Right lobe of liver (tissue), 6 donors: ENCODE results near the gene ORC6. TPM values are rescaled to one million over a fixed set of nuclear protein-coding genes. Genes with fewer than 3 reads are reported as not detected.

Experiments used
- ATAC-seq, 4 donors: fragments of 200-7000 bp; cut with Tn5 transposase; one replicate each; pipeline ENCODE4 v1.9.1; 2020; ENCODE audit warnings: mild to moderate bottlenecking in 4 of 4, moderate library complexity in 4 of 4
- DNase-seq, 3 donors: peaks; one replicate each; pipeline ENCODE4 v3.0.0-alpha.2; 2020
- H3K27ac ChIP-seq, 3 donors: fragments of 200-600 bp; one replicate each; pipeline ENCODE4 v1.8.0; 2022
- H3K27me3 ChIP-seq, 2 donors: fragments of 200-600 bp; one replicate each; pipeline ENCODE4 v1.8.0; 2022
- H3K36me3 ChIP-seq, 4 donors: fragments of 200-600 bp; sonication (generic) in 1 of 4; one replicate each; pipeline versions ENCODE4 v1.5.1 to v1.8.0; 2017 to 2022; ENCODE audit warnings: control low read depth in 1 of 4
- H3K4me1 ChIP-seq, 4 donors: fragments of 200-600 bp; sonication (generic) in 1 of 4; one replicate each; pipeline versions ENCODE4 v1.5.1 to v1.8.0; 2017 to 2022; ENCODE audit warnings: control low read depth in 1 of 4
- H3K4me3 ChIP-seq, 3 donors: fragments of 200-600 bp; one replicate each; pipeline ENCODE4 v1.8.0; 2022
- H3K9me3 ChIP-seq, 4 donors: fragments of 200-600 bp; sonication (generic) in 1 of 4; one replicate each; pipeline versions ENCODE4 v1.5.1 to v1.8.0; 2017 to 2022; ENCODE audit warnings: control low read depth in 1 of 4
- POLR2A ChIP-seq: fragments of 450-650 bp; IDR thresholded peaks from one replicate; pipeline ENCODE4 v1.6.1; 2017; ENCODE audit warnings: antibody characterized with exemption, mild to moderate bottlenecking
- WGBS: methylation state at CpG from one replicate; pipeline ENCODE4 v1.1.6; 2018; ENCODE audit warnings: low coverage, low lambda C conversion rate; ENCODE audit not compliant: insufficient coverage; ENCODE audit errors: missing lambda C conversion rate; 5-methylcytosine and 5-hydroxymethylcytosine counted together
- intact Hi-C, 2 donors: fragments of 100-400 bp; cut with DNase I; formaldehyde crosslinking; loops; one replicate each; pipeline versions ENCODE4 v1.11.2 to v1.14.1; 2022
- total RNA-seq, 6 experiments: library from RNA; depleted of rRNA in 2 of 6; stranded (reverse); fragments of >200 nt in 2 of 6; fragmentation: NEBNext Ultra II Directional in 3 of 6; extraction: Animal tissue kit (Norgen Biotek cat#: 25700) in 3 of 6; gene quantifications; one replicate each; pipeline versions ENCODE4 v1.1.0 to v1.2.4, GENCODE V29; 2016 to 2023
- TF ChIP-seq, protein P1 (sequence below), 4 donors: fragments of 200-600 bp in 3 of 4; fragments of 450-650 bp in 1 of 4; IDR thresholded peaks; one replicate each; pipeline versions ENCODE4 v1.5.1 to v1.8.0; 2016 to 2022; ENCODE audit warnings: antibody characterized with exemption in 4 of 4, mild to moderate bottlenecking in 2 of 4
- donor health status: DM: no; HTN: yes; CAD: no.
- donor health status: DM: no; HTN: no; CAD: no.
- donor health status: DM: no; HTN: no; CAD: no.
- donor health status: DM: no; HTN: yes; CAD: no.
- donor health status: DM: no; HTN: yes; CAD: no.

The ORC6 gene
- total RNA-seq, 6 experiments from 2014 or later: 0.18 to 4.8 (median 0.76) TPM

GRCh38 chr16:46696957-46697356 lies 7.5 kb downstream of the ORC6 start:
- 80% methylated on average over 3 of the region's 3 CpGs for WGBS
- no peaks in the 10 kb centered on the region for H3K9me3 ChIP-seq
- ATAC-seq: no peak

GRCh38 chr16:46700048-46700447 lies 10.6 kb downstream of the ORC6 start:
- Histone ChIP-seq H3K9me3 (no peaks in the 10 kb centered on the region), H3K4me3 (no peak overlapping the region), H3K27ac (no peak overlapping the region), H3K27me3 (no peaks in the 10 kb centered on the region), H3K36me3 (no peaks in the 10 kb centered on the region), H3K4me1 (no peaks in the 10 kb centered on the region)
- intact Hi-C loops: no loop called here
- 89% methylated on average over 3 of the region's 3 CpGs for WGBS
- TF ChIP-seq, protein P1, sequence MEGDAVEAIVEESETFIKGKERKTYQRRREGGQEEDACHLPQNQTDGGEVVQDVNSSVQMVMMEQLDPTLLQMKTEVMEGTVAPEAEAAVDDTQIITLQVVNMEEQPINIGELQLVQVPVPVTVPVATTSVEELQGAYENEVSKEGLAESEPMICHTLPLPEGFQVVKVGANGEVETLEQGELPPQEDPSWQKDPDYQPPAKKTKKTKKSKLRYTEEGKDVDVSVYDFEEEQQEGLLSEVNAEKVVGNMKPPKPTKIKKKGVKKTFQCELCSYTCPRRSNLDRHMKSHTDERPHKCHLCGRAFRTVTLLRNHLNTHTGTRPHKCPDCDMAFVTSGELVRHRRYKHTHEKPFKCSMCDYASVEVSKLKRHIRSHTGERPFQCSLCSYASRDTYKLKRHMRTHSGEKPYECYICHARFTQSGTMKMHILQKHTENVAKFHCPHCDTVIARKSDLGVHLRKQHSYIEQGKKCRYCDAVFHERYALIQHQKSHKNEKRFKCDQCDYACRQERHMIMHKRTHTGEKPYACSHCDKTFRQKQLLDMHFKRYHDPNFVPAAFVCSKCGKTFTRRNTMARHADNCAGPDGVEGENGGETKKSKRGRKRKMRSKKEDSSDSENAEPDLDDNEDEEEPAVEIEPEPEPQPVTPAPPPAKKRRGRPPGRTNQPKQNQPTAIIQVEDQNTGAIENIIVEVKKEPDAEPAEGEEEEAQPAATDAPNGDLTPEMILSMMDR (IDR thresholded peaks at IDR 0.05): no peak
- TF ChIP-seq POLR2A: no peak
- DNase-seq: no peak
- ATAC-seq: no peak

More at GRCh38 chr16:46696957-46697356, 7.5 kb downstream of the ORC6 start:
- no peak for TF ChIP-seq POLR2A
- TF ChIP-seq, protein P1 (IDR thresholded peaks at IDR 0.05): no peak
- no peak overlapping the region for H3K4me3 ChIP-seq
- H3K36me3 ChIP-seq: no peaks in the 10 kb centered on the region
- no peaks in the 10 kb centered on the region for H3K4me1 ChIP-seq
- DNase-seq: no peak
- intact Hi-C loops: no loop called here
- H3K27ac ChIP-seq: no peak overlapping the region
- no peaks in the 10 kb centered on the region for H3K27me3 ChIP-seq

DNA sequence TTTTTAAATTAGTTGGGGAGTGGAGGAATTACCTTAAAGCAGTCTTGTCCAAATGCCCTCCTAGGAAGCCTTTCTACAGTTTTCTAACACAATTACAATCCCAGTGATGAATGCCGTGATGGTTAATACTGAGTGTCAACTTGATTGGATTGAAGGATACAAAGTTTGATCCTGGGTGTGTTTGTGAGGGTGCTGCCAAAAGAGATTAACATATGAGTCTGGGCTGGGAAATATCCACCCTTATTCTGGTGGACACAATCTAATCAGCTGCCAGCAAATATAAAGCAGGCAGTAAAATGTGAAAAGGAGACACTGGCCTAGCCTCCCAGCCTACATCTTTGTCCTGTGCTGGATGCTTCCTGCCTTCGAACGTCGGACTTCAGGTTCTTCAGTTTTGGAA lies 12.2 kb downstream of the ORC6 start:
- Histone ChIP-seq H3K4me3 (no peak overlapping the region), H3K9me3 (no peaks in the 10 kb centered on the region), H3K27me3 (no peaks in the 10 kb centered on the region), H3K27ac (no peak overlapping the region), H3K4me1 (no peaks in the 10 kb centered on the region), H3K36me3 (no peaks in the 10 kb centered on the region)
- 77% methylated on average over 3 of the region's 4 CpGs for WGBS
- ATAC-seq: no peak
- no peak for DNase-seq
- intact Hi-C loops: no loop called here
- TF ChIP-seq, protein P1 (IDR thresholded peaks at IDR 0.05): no peak
- no peak for TF ChIP-seq POLR2A

- no peak overlapping the region for H3K4me3 ChIP-seq
- H3K4me1 ChIP-seq: no peaks in the 10 kb centered on the region
- no peak for TF ChIP-seq POLR2A
- TF ChIP-seq, protein P1 (IDR thresholded peaks at IDR 0.05): no peak
- ATAC-seq (no peak), DNase-seq (no peak)
- no peak overlapping the region for H3K27ac ChIP-seq
- 69% methylated on average over 2 of the region's 2 CpGs for WGBS
- H3K27me3 ChIP-seq: no peaks in the 10 kb centered on the region
- no peaks in the 10 kb centered on the region for H3K36me3 ChIP-seq
- no peaks in the 10 kb centered on the region for H3K9me3 ChIP-seq
- intact Hi-C loops: no loop called here
These were observed 12.6 kb downstream of the ORC6 start for GRCh38 chr16:46702030-46702429.

GRCh38 chr16:46706642-46707041 lies 17.2 kb downstream of the ORC6 start:
- Histone ChIP-seq H3K27ac (no peak overlapping the region), H3K4me1 (no peaks in the 10 kb centered on the region), H3K36me3 (no peaks in the 10 kb centered on the region), H3K27me3 (no peaks in the 10 kb centered on the region), H3K9me3 (no peaks in the 10 kb centered on the region), H3K4me3 (no peak overlapping the region)
- intact Hi-C loops: no loop called here
- no peak for ATAC-seq
- 0% methylated on average over 1 of the region's 1 CpG for WGBS
- DNase-seq: no peak
- no peak for TF ChIP-seq POLR2A
- TF ChIP-seq, protein P1 (IDR thresholded peaks at IDR 0.05): no peak
